Smooth muscle cell (in vitro differentiated cells): ENCODE data around the gene KCNMA1. TPM values are rescaled to one million over a fixed set of nuclear protein-coding genes. Genes with fewer than 3 reads are reported as not detected.

Experiments used
- DNase-seq: peaks from one replicate; lab custom pipeline; 2025; ENCODE audit not compliant: unreplicated experiment; lab: John Stamatoyannopoulos, UW
- H2AFZ ChIP-seq: fragments of 200-600 bp; sonication (generic); 2 replicates; pipeline ENCODE4 v1.6.0; 2016; ENCODE audit warnings: antibody characterized with exemption, low read depth, mild to moderate bottlenecking
- H3F3A ChIP-seq: fragments of 200-600 bp; sonication (generic); 2 replicates; pipeline ENCODE4 v1.6.0; 2017; ENCODE audit warnings: antibody characterized with exemption, low read depth
- H3K27ac ChIP-seq: fragments of 200-600 bp; sonication (generic); 2 replicates; pipeline ENCODE4 v1.5.1; 2016; ENCODE audit warnings: low read depth, mild to moderate bottlenecking
- H3K27me3 ChIP-seq: fragments of 200-600 bp; sonication (generic); 2 replicates; pipeline ENCODE4 v1.6.1; 2016; ENCODE audit warnings: low read depth, mild to moderate bottlenecking
- H3K36me3 ChIP-seq: fragments of 200-600 bp; sonication (generic); 2 replicates; pipeline ENCODE4 v1.5.1; 2016; ENCODE audit warnings: low read depth
- H3K4me1 ChIP-seq: fragments of 200-600 bp; sonication (generic); 2 replicates; pipeline ENCODE4 v1.5.1; 2016; ENCODE audit warnings: low read depth
- H3K4me2 ChIP-seq: fragments of 200-600 bp; sonication (generic); 2 replicates; pipeline ENCODE4 v1.6.0; 2016; ENCODE audit warnings: mild to moderate bottlenecking
- H3K4me3 ChIP-seq: fragments of 200-600 bp; sonication (generic); 2 replicates; pipeline ENCODE4 v1.5.1; 2016; ENCODE audit warnings: mild to moderate bottlenecking
- H3K79me2 ChIP-seq: fragments of 200-600 bp; sonication (generic); 2 replicates; pipeline ENCODE4 v1.6.0; 2016; ENCODE audit warnings: low read depth, mild to moderate bottlenecking
- H3K9ac ChIP-seq: fragments of 200-600 bp; sonication (generic); 2 replicates; pipeline ENCODE4 v1.6.0; 2016; ENCODE audit warnings: low read depth
- H3K9me3 ChIP-seq: fragments of 200-600 bp; sonication (generic); replicated peaks from 2 replicates; pipeline ENCODE4 v1.5.1; 2016; ENCODE audit warnings: low read depth
- H4K20me1 ChIP-seq: fragments of 200-600 bp; sonication (generic); 2 replicates; pipeline ENCODE4 v1.6.0; 2016; ENCODE audit warnings: low read depth
- CTCF ChIP-seq: fragments of 200-600 bp; sonication (generic); IDR thresholded peaks from 2 replicates; pipeline ENCODE4 v1.5.1; 2017; ENCODE audit warnings: borderline replicate concordance, mild to moderate bottlenecking, antibody characterized with exemption; ENCODE audit not compliant: insufficient read depth, poor library complexity, severe bottlenecking
- WGBS: methylation state at CpG from one replicate; pipeline ENCODE4 v1.1.7; 2016; ENCODE audit warnings: low lambda C conversion rate; 5-methylcytosine and 5-hydroxymethylcytosine counted together
- polyA plus RNA-seq: library from polyadenylated mRNA; unstranded; fragments of >200 nt; fragmentation: Nextera tagmentation; extraction: Ambion mirVana; gene quantifications from 2 replicates; pipeline ENCODE4 v1.2.1, GENCODE V29; 2016
- total RNA-seq: library from RNA; depleted of rRNA; stranded (reverse); fragments of >200 nt; gene quantifications from 2 replicates; pipeline ENCODE4 v1.2.3, GENCODE V29; 2014

Gene KCNMA1
- total and polyA plus RNA-seq, 2 experiments from 2014 or later = 9.1 to 23.4 TPM

DNA sequence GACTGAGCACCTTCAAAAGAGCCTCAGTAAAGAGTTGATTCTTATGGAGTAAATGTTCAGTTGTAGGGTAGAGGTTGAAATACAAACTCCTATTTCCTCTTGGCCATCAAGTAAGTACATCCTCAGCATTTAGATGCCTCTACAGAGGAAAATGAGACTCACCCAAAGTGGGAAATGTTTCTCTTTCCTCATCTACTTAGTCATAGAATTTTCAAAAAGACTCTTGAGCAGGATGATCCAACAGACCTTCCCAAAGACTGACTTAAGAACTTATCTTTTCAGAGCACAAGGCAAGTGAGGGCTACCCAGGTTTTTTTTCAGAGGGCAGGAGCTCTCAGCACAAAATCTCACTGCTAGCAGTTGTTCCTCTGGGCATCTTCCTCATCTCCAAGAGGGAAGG is 449.1 kb downstream of the KCNMA1 start:
- DNase-seq = no peak
- TF ChIP-seq CTCF = no peak
- no peak overlapping the region for H3K9ac ChIP-seq
- peaks cover 20% of the 10 kb centered on the region for H3K4me1 ChIP-seq
- no peak overlapping the region for H3K4me3 ChIP-seq
- no peaks in the 10 kb centered on the region for H3K36me3 ChIP-seq
- no peaks in the 10 kb centered on the region for H4K20me1 ChIP-seq
- no peak overlapping the region for H2AFZ ChIP-seq
- H3K4me2 ChIP-seq = peak overlapping the region; percentile 2
- peak overlapping the region; percentile 59 for H3K27ac ChIP-seq
- no peaks in the 10 kb centered on the region for H3K9me3 ChIP-seq
- H3K27me3 ChIP-seq = no peaks in the 10 kb centered on the region
- no peaks in the 10 kb centered on the region for H3K79me2 ChIP-seq
- H3F3A ChIP-seq = peaks cover 10% of the 10 kb centered on the region

DNA sequence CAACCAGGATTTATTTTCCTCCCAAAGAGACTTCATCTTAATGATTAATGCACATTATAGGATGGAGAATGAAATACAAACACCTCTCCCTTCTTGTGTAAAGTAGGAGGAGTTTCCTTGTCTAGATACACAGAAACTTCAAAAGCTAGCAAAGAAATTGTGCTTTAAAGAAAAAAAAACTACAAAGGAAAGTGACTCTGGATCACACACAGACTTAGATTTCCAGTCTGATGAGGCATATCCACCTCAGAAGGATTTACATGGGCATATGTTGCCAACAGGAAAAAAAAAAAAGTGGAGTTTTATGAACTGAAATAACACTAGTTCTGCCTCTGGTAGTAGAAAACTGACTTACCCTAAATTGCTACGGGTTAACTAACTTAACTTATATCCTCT is 449.6 kb downstream of the KCNMA1 start:
- no peak for TF ChIP-seq CTCF
- no peaks in the 10 kb centered on the region for H4K20me1 ChIP-seq
- no peak overlapping the region for H2AFZ ChIP-seq
- H3K4me2 ChIP-seq = peak overlapping the region; percentile 2
- H3K4me3 ChIP-seq = no peak overlapping the region
- no peaks in the 10 kb centered on the region for H3K9me3 ChIP-seq
- peak overlapping the region; percentile 59 for H3K27ac ChIP-seq
- no peak overlapping the region for H3K9ac ChIP-seq
- H3K27me3 ChIP-seq = no peaks in the 10 kb centered on the region
- DNase-seq = no peak
- H3K79me2 ChIP-seq = no peaks in the 10 kb centered on the region
- WGBS = 86% methylated on average over 1 of the region's 1 CpG
- peaks cover 10% of the 10 kb centered on the region for H3F3A ChIP-seq
- H3K36me3 ChIP-seq = no peaks in the 10 kb centered on the region
- peaks cover 20% of the 10 kb centered on the region for H3K4me1 ChIP-seq

GRCh38 chr10:77187376-77187999 is 450.1 kb downstream of the KCNMA1 start:
- H3K9ac ChIP-seq = no peak overlapping the region
- H3K4me3 ChIP-seq = no peak overlapping the region
- no peak overlapping the region for H2AFZ ChIP-seq
- H3K79me2 ChIP-seq = no peaks in the 10 kb centered on the region
- peaks cover 20% of the 10 kb centered on the region for H3K4me1 ChIP-seq
- TF ChIP-seq CTCF = no peak
- peak overlapping the region; percentile 2 for H3K4me2 ChIP-seq
- no peak for DNase-seq
- H3K9me3 ChIP-seq = no peaks in the 10 kb centered on the region
- WGBS = 67% methylated on average over 9 of the region's 9 CpGs
- no peaks in the 10 kb centered on the region for H3K36me3 ChIP-seq
- H3K27ac ChIP-seq = peak overlapping the region; percentile 59
- no peaks in the 10 kb centered on the region for H3K27me3 ChIP-seq
- no peaks in the 10 kb centered on the region for H4K20me1 ChIP-seq
- peaks cover 10% of the 10 kb centered on the region for H3F3A ChIP-seq

- peaks cover 20% of the 10 kb centered on the region for H3K4me1 ChIP-seq
- no peak overlapping the region for H2AFZ ChIP-seq
- H3K27me3 ChIP-seq = no peaks in the 10 kb centered on the region
- no peak for DNase-seq
- no peaks in the 10 kb centered on the region for H4K20me1 ChIP-seq
- no peak for TF ChIP-seq CTCF
- H3K4me2 ChIP-seq = peak overlapping the region; percentile 2
- no peaks in the 10 kb centered on the region for H3K9me3 ChIP-seq
- H3F3A ChIP-seq = peaks cover 7% of the 10 kb centered on the region
- H3K79me2 ChIP-seq = no peaks in the 10 kb centered on the region
- 71% methylated on average over 3 of the region's 3 CpGs for WGBS
- H3K4me3 ChIP-seq = no peak overlapping the region
- H3K36me3 ChIP-seq = no peaks in the 10 kb centered on the region
- no peak overlapping the region for H3K9ac ChIP-seq
- peak overlapping the region; percentile 59 for H3K27ac ChIP-seq
These were observed 450.7 kb downstream of the KCNMA1 start for GRCh38 chr10:77186936-77187335.
